ENCODE data around the gene CCDC157.
"Not testable (repeated sequence)": the region's sequence is repeated elsewhere in the genome, so short reads cannot be mapped to it uniquely, and the experiment has no call there.

Gene CCDC157

DNA sequence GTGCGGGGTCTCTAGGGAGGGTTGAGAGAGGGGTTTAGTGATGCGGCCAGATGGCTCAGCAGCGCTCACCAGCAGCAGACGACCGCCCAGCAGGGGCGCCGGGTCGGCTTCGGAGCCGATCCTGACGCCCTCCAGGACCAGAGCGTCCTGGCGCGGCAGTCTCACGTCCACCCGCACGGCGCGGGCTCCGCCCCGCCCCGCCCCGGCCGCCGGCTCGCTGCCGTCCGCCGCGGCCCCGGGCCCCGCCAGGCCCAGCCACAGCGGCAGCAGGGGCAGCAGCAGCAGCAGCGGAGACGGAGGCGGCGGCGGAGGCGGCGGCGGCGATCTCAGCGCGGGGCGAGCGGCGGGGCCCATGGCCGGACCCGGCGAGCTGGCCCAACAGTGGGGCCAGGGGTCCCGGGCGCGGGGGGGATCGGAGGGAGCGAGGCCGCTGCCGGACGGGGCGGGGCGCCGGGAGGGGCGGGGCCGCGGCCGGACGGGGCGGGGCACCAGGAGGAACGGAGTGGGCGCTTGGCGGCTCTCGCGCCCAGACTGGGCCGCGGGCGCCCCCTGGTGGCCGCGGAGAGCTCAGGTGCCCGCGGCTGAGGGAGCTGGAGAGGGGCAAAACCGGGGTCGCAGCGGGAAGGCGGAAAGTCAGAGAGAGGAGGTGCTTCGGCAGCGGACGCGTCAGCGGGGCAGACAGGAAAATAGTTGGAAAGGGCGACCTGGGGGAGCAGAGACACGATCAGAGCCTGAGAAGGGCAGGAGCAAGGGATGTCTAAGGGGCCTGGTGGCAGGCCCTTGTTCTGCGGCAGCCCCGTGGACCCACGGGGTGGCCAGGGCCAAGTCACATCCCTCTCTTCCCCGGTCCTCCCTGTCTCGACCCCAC, 30.4 kb downstream of the CCDC157 start, which contains the start of gene RNF215:
Gene RNF215, minus strand, starts transcription at position 452 of the 868 bp plus-strand sequence. Its CDS starts 98 bp downstream, at position 354.
- DNase-seq (ENCODE audit: low read depth in 1 of 2, low spot score in 1 of 2) = peak; percentile 59 to 63

DNA sequence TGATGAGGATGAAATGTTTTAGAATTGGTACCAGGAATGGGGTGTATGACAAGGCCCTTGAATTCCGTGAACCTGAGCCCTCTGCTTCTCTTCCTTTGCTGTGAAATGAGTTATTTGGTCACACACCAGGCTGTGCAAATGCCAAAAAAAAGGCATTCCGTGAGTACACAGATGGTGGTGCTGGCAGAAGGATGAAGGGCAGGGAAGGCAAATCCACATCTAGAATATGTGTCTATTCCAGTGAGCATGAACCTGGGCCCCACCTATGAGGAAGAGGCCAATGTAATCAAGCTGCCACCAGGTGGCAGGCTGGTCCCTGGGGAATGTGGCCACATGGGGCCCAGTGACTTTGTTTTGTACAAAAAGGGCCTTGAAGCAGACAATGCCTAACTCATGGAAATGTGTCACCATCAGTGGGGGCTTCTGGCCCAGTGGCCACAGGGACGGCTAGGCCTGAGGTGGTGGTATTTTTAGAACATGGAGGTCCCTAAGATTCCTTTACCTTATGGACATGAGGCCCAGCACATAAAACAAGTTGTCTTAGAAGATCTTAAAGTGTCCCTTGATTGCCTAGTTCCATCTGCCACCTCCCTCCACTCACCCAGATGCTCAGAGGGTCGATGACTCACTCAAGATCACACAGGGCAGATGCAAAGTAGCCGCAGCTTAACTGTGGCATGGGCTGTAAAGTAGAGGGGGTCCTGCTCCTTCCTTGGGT, 34.3 kb downstream of the CCDC157 start:
- DNase-seq (ENCODE audit: low read depth in 1 of 2, low spot score in 1 of 2) = peak; percentile 59 to 80

DNA sequence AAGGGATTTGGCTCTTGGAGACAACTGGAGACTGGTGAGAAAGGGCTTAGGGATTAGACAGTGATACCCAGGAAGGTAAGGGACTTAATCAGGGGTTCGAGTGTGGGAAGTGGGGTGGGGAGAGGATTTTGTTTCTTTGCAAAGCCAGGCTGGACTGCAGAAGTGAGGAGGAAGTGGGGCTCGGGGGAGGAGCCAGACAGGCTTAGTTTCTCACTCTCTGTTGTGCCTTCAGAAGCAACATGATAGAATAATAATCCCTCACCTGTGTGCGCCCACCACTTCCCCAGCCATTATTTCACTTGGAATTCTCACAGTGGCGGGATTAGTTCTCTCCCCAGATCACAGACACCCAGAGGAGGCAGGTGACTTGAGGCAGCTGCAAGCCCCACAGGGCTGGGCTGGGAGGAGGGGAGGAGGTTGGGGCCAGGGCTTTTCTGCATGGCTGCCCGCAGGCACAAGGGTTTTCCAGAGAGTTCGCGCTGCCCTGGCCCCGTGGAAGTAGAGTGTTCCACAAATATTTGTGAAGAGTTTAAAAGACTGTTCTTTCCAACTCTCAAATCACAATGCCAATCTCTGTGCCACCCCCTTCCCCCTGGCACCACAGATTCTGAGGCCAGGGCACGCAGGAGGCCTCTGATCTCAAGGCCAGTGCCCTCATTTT, 36.0 kb downstream of the CCDC157 start:
- DNase-seq (ENCODE audit: low read depth in 1 of 2, low spot score in 1 of 2) = no peak

GRCh38 chr22:30393322-30393680, 36.5 kb downstream of the CCDC157 start:
- no peak for DNase-seq (ENCODE audit: low read depth in 1 of 2, low spot score in 1 of 2)

GRCh38 chr22:30393885-30394284, 37.1 kb downstream of the CCDC157 start:
- no peak for DNase-seq (ENCODE audit: low read depth in 1 of 2, low spot score in 1 of 2)

DNA sequence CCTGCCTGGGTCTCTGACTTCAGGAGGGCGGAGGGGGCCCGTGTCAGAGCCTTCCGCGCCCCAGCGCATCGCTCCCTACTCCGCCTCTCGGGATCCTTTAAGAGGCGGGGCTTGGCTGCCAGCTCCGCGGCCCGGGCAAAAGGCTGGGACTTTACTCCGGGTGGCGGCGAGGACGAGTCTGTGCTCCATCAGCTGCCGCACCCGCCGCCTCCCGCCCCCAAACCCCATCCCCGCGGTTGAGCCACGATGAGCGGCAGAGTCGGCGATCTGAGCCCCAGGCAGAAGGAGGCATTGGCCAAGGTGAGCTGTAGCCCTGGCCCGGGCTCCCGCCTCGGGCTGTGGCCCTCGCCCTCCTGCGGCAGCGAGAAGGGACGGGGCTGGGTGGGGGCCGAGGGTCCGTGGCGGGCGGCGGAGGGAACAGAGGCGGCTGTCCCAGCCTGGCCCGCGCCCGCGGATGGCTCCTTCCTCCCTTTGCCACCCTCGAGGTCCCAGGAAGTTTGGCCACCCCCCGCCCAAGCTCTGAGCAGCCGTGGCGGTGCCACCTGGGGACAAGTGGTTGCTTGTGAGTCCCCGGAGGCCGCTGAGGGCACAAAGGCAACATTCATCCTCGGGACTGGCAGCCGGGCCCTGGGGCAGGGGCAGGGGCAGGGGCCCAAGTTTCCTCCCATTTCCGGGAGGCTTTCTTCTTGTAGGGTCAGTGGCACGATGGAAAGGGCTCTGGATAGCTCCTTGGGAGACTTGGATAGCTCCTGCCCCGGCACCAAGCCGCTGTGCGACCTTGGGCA, 40.3 kb downstream of the CCDC157 start, which contains the start of gene SEC14L2:
Gene SEC14L2, plus strand, starts transcription at position 148 of the 785 bp plus-strand sequence. Its CDS starts 99 bp downstream, at position 247.
- DNase-seq (ENCODE audit: low read depth in 1 of 2, low spot score in 1 of 2) = peak; percentile 30 to 46

GRCh38 chr22:30397656-30398635, 41.1 kb downstream of the CCDC157 start:
- no peak for DNase-seq (ENCODE audit: low read depth in 1 of 2, low spot score in 1 of 2)

GRCh38 chr22:30398685-30399680, 42.2 kb downstream of the CCDC157 start:
- no peak for DNase-seq (ENCODE audit: low read depth in 1 of 2, low spot score in 1 of 2)

DNA sequence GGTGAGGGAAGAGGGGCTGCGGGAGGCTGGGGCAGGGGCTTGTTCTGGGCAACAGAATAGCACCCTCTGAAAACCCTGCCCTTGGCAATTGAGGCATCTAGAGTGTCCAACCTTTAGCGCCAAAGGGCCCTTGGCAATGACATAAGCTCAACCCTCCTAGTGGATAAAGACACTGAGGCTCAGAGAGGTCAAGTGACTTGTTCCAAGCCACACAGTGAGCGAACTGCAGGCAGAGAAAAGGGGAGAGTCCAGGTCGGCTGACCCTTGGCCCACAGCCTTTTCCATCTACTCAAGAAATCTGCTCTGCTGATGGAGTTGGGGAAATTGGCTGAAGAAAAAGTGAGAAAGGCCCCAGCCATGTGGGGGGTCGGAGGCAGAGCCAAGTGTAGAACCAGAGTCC, 42.9 kb downstream of the CCDC157 start:
- no peak for DNase-seq (ENCODE audit: low read depth in 1 of 2, low spot score in 1 of 2)

DNA sequence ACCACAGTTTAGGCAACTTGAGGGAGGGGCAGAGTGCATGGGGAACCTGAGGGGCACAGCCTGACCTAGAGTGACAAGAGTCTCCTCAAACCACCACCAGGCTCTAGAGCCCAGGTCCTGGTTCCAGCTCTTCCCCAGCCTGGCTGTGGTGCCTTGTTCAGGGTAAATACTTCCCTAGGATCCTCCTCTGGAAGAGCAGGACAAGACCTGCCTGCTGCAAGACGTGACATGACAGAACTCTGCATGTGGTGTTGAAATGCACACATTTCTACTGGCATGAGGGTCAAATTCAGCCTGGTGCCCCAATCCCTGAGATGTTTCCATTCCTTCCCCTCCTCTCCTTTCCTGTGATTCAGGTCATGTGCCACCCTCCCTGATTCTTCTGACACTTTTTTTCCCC, 43.4 kb downstream of the CCDC157 start:
- DNase-seq (ENCODE audit: low read depth in 1 of 2, low spot score in 1 of 2) = no peak

DNA sequence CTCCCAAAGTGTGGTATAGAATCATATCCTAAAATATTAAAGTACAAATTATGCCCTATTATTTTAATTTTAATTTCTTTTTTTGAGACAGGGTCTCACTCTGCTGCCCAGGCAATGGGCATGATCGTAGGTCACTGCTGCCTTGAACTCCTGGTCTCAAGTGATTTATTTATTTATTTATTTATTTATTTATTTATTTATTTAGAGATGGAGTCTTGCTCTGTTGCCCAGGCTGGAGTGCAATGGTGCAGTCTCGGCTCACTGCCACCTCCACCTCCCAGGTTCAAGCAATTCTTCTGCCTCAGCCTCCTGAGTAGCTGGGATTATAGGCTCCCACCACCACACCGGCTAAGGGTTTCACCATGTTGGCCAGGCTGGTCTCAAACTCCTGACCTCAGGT, 44.2 kb downstream of the CCDC157 start:
- not testable (repeated sequence) for DNase-seq (ENCODE audit: low read depth in 1 of 2, low spot score in 1 of 2)

- DNase-seq (ENCODE audit: low read depth in 1 of 2, low spot score in 1 of 2) = no peak
Measured at GRCh38 chr22:30402028-30402765, 45.4 kb downstream of the CCDC157 start.

- not testable (repeated sequence) for DNase-seq (ENCODE audit: low read depth in 1 of 2, low spot score in 1 of 2)
Measured at GRCh38 chr22:30402766-30403104, 45.9 kb downstream of the CCDC157 start.

DNA sequence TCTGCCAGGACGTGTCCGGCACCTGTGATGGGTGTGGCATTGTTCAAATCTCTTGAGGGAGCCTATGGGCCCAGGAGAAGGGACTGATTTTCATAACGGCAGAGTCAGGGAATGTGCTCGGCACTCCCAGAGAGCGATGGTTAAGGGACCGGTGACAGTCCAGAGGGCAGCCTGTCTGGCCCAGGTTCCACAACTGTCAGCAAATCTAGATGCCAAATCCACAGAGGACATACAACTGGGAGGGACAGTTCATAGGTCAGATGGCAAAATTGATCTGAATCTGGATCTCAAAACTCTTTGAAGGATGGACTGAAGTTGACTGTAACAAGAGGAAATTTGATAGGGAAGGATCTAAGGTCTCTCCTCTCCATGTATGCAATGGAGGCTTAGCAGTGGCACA, 47.5 kb downstream of the CCDC157 start:
- no peak for DNase-seq (ENCODE audit: low read depth in 1 of 2, low spot score in 1 of 2)

DNA sequence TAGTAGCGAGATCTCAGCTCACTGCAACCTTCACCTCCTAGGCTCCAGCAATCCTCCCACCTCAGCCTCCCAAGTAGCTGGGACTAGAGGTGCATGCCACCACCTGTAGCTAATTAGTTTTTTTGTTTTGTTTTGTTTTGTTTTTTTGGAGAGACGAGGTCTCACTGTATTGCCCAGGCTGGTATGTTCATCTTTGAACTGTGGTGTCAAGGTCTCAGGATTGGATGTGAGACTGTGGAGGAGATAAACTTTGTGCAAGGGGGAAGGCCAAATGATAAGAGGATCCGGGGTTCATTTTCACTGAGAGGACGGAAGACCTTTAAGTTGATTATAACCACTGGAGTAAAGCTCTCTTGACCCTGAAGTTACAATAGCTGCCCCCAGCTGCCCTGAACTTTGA, 48.9 kb downstream of the CCDC157 start:
- no peak for DNase-seq (ENCODE audit: low read depth in 1 of 2, low spot score in 1 of 2)

DNA sequence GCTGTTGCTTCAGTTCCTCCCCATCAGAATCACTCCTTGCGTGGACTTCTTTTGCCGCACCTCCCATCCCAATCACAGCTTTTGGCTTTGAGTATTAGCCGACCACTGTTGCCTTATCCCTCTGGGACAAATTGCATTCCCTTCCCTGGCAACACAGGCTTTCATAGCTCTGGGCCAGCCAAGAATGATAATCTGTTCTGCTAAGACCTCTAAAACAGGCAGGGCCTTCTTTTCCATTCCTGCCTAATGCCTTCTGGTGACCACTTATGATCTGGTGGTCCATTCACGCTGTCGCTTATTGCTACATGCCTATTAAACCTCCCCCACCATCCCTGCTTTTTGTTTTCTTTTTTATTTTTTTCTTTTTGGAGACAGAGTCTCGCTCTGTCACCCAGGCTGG, 49.6 kb downstream of the CCDC157 start:
- no peak for DNase-seq (ENCODE audit: low read depth in 1 of 2, low spot score in 1 of 2)

DNA sequence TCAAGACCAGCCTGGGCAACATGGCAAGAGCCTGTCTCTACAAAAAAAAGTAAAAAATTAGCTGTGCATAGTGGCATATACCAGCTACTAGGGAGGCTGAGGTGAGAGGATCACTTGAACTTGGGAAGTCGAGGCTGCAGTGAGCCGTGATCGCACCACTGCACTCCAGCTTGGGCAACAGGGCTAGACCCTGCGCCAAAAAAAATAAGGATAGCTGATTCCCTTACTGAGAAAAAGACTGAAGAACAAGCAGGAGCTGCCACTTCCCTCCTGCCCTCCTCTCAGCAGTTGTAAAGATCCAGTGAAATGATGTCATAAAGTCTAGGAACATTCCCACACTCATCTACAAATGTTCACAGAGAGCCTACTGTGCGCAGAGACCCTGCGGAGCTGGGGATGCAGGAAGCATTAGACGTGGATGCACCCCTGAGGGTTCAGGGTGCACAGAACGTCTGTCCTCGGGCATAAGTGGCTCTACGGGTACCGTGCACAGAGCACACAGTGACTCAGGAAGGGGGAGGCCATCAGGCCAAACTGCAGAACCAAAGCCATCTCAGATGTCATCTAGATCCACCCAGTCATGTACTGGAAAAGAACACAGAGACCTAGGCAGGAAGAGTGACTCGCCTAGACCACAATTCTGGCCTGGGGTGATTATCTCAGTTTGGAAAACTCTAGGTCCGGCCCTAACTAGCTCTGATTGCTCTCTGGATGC, 51.7 kb downstream of the CCDC157 start:
- DNase-seq (ENCODE audit: low read depth in 1 of 2, low spot score in 1 of 2) = no peak

Measured in activated CD4-positive, alpha-beta T cell treated with anti-CD3 and anti-CD28 coated beads, Interleukin-2, amount 50 U/mL, for 24 hours (primary cell).